ENCODE measurements around the gene DPH6.

- TF ChIP-seq CTCF (IDR thresholded peaks at IDR 0.05) (no peak), POLR2A (IDR thresholded peaks at IDR 0.05) (no peak)
These were observed 148.9 kb downstream of the DPH6 start for GRCh38 chr15:35397027-35397426.
